ENCODE data around the gene PSAPL1. TPM values are rescaled to one million over a fixed set of nuclear protein-coding genes. Genes with fewer than 3 reads are reported as not detected.

The PSAPL1 gene
- polyA plus RNA-seq, 6 donors from 2014 or later = not detected

DNA sequence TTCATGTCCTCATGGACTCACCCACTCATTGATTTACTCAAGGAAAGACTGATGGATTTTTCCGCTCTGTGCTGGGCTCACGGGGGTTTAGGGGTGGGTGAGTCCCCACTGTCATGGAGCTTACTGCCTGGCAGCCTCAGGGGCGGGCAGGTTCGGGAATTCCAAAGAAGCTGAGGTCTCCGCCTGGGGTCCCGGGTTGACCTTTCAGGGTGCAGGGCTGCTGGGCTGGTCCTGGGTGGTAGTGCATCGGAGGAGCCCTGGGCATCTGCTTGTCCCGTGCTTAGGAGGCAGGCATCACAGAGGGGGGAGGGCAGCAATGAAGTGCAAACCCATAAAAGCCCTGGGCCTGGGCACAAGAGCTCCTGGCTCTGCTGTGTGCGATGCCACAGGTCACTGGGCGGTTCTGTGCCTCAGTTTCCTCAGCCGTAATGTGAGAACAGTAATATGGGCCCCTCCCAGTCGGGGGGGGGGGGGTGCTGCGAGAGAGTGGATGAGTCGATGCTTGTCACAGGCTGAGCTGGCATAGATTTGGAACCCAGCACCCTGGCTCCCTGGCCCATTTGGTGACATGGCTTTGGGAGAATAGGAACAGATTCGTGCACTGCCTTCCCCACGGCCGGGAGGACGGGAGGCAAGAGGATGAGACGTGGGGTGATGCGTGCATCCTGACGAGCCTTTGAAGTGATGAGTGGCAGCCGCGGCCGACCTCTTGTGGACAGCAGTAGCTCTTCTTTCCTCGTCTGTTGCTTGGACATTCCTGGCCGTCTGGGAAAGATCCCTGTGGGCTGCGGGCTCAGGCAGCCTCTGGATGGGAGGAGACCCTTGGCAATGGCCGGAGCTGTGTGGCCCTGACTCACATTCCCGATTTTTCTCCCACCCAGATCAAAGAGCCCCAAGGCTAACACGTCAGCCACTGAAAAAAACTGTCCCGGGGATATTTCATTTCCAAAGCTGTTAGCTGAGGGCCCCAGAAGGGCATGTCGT lies 42.0 kb downstream of the PSAPL1 start:
- peaks cover 0 to 3% (median 0%) of the 10 kb centered on the region in 7 donors for H3K9me3 Mint-ChIP-seq
- DNase-seq (no peak), ATAC-seq (ENCODE audit: low read depth in 2 of 2) (no peak)
- H3K4me1 Mint-ChIP-seq = peaks cover 0 to 2% (median 0%) of the 10 kb centered on the region in 3 donors
- H3K27me3 Mint-ChIP-seq = peaks cover 1 to 13% (median 7%) of the 10 kb centered on the region in 3 donors
- no peaks in the 10 kb centered on the region for H3K36me3 Mint-ChIP-seq
- no peak overlapping the region for H3K4me3 Mint-ChIP-seq
- H3K27ac Mint-ChIP-seq = no peak overlapping the region

DNA sequence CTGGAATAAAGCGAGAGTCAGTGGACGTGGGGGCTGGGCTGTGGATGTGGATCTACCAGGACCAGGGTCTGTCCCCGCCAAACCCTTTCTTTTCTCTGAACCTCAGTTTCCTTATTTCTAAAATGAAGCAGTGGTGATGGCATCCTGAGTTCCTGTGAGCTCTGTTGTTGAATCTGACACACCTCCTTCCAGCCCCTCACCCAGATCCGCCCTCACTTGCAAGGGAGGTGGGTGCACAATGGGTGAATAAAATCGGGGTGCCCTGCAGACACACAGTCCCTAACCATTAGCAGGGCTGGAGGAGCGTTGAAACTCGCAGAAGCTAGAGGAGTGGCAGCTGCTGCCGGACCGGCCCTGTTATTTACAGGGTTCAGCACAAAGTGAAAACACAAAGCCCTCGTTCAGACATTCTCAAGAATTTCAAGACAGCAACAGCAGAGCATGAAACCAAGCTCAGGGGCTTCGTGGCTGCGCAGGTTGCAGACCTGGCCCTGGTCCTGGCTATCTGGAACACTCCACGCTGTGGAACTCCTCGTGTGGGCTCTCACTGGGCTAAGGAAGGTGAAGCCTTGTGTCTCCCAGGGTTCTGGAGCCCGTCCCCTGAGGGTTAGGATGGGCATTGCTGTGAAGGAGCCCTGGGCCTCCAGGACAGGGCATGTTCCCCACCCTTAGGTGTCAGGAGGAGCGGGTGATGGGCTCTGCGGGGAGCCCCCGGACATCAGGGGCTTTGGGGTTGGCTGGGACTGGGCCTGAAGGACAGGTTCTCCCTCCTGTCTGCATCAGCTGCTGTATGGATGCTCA lies 42.9 kb downstream of the PSAPL1 start:
- Mint-ChIP-seq H3K27ac (no peak overlapping the region), H3K27me3 (peaks cover 0 to 13% (median 7%) of the 10 kb centered on the region in 3 donors), H3K4me3 (no peak overlapping the region), H3K4me1 (peaks cover 0 to 6% (median 0%) of the 10 kb centered on the region in 3 donors), H3K36me3 (no peaks in the 10 kb centered on the region), H3K9me3 (peaks cover 0 to 7% (median 0%) of the 10 kb centered on the region in 7 donors)
- ATAC-seq (ENCODE audit: low read depth in 2 of 2) = no peak
- no peak for DNase-seq

- DNase-seq = no peak
- H3K27me3 Mint-ChIP-seq = peaks cover 0 to 13% (median 7%) of the 10 kb centered on the region in 3 donors
- H3K4me3 Mint-ChIP-seq = no peak overlapping the region
- H3K27ac Mint-ChIP-seq = no peak overlapping the region
- peaks cover 0 to 7% (median 0%) of the 10 kb centered on the region in 7 donors for H3K9me3 Mint-ChIP-seq
- ATAC-seq (ENCODE audit: low read depth in 2 of 2) = no peak
- no peaks in the 10 kb centered on the region for H3K36me3 Mint-ChIP-seq
- H3K4me1 Mint-ChIP-seq = peaks cover 0 to 6% (median 0%) of the 10 kb centered on the region in 3 donors
These were observed 43.7 kb downstream of the PSAPL1 start for GRCh38 chr4:7390906-7391636.

DNA sequence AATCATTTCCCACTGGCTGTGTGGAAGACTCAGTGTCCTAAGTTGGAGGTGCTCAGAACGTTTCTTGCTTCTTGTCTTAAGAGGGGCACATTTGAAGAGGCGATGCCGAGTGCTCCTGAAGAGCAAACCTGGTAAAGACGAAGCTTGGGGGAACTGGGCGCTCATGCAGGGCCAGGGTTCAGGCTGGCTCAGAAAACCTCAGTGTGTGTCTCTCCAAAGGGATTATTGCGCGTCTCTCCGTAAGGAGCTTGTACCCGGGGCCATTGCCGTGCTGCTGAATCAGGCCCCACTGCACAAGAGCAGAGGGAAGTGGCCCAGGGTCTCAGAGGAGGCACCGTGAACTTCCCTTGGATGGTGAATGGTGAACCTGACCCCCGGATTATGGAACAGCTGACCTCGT lies 44.4 kb downstream of the PSAPL1 start:
- Mint-ChIP-seq H3K9me3 (peaks cover 0 to 7% (median 0%) of the 10 kb centered on the region in 7 donors), H3K4me1 (peaks cover 0 to 6% (median 0%) of the 10 kb centered on the region in 3 donors)

DNA sequence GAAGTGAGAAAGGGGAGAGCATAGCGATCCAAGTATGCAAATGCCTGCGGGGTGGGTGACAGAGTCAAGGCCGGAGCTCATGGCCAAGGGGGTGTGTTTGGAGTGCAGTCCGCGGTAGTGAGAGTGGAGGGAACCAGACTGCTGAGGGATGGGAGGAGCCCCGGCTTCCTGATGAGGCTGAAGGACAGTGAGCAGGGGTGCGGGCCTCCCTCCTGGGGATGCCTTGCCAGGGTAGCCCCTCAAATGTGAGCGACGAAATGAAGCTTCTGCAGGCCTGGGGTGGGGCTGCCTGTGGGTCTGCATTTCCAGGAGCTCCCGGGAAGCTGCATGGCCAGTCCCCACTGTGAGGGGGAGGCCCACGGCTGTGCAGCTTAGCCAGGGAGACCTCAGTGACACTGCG lies 45.0 kb downstream of the PSAPL1 start:
- H3K9me3 Mint-ChIP-seq = peaks cover 0 to 7% (median 0%) of the 10 kb centered on the region in 7 donors
- peaks cover 0 to 13% (median 7%) of the 10 kb centered on the region in 3 donors for H3K27me3 Mint-ChIP-seq
- no peaks in the 10 kb centered on the region for H3K36me3 Mint-ChIP-seq
- ATAC-seq (ENCODE audit: low read depth in 2 of 2) = no peak
- peak overlapping the region in 1 of 8 donors; percentile 66 for H3K4me3 Mint-ChIP-seq
- no peak for DNase-seq
- H3K27ac Mint-ChIP-seq = no peak overlapping the region
- peaks cover 0 to 6% (median 0%) of the 10 kb centered on the region in 3 donors for H3K4me1 Mint-ChIP-seq

More for the DNA sequence above, 44.4 kb downstream of the PSAPL1 start:
- ATAC-seq (ENCODE audit: low read depth in 2 of 2) (no peak), DNase-seq (no peak)
- Mint-ChIP-seq H3K36me3 (no peaks in the 10 kb centered on the region), H3K27ac (no peak overlapping the region), H3K4me3 (no peak overlapping the region), H3K27me3 (peaks cover 0 to 13% (median 7%) of the 10 kb centered on the region in 3 donors)

- Mint-ChIP-seq H3K4me1 (peaks cover 0 to 6% (median 0%) of the 10 kb centered on the region in 3 donors), H3K27me3 (peaks cover 0 to 13% (median 7%) of the 10 kb centered on the region in 3 donors), H3K9me3 (peaks cover 0 to 7% (median 0%) of the 10 kb centered on the region in 7 donors), H3K4me3 (no peak overlapping the region), H3K36me3 (no peaks in the 10 kb centered on the region), H3K27ac (no peak overlapping the region)
- DNase-seq (no peak), ATAC-seq (ENCODE audit: low read depth in 2 of 2) (no peak)
These were observed 45.5 kb downstream of the PSAPL1 start for GRCh38 chr4:7389101-7389701.

DNA sequence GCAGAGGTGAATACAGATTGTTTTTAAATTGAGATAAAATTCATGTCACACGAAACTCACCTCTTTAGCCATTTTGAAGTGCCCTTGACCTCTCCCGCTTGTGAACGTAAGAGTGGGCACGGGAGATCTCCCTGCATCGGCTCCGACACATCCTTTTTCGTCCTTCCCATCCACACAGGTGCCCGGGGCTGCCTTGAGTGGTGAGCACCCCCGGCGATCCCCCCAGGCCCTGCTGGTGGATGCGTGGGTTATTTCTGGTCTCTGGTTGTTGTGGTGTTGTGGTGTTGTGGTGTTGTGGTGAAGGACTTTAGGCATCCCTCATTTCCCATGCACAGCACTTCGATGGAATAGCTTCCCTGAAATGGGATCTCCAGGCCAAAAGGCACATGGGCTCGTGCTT lies 46.1 kb downstream of the PSAPL1 start:
- Mint-ChIP-seq H3K4me3 (no peak overlapping the region), H3K27me3 (peaks cover 0 to 13% (median 7%) of the 10 kb centered on the region in 3 donors), H3K27ac (no peak overlapping the region), H3K4me1 (peaks cover 0 to 6% (median 0%) of the 10 kb centered on the region in 3 donors), H3K36me3 (no peaks in the 10 kb centered on the region), H3K9me3 (peaks cover 0 to 7% (median 0%) of the 10 kb centered on the region in 7 donors)
- ATAC-seq (ENCODE audit: low read depth in 2 of 2) (no peak), DNase-seq (no peak)

- Mint-ChIP-seq H3K4me3 (no peak overlapping the region), H3K36me3 (no peaks in the 10 kb centered on the region), H3K27me3 (peaks cover 0 to 11% (median 7%) of the 10 kb centered on the region in 3 donors), H3K9me3 (peaks cover 0 to 7% (median 0%) of the 10 kb centered on the region in 7 donors), H3K27ac (no peak overlapping the region), H3K4me1 (peaks cover 0 to 6% (median 0%) of the 10 kb centered on the region in 3 donors)
- ATAC-seq (ENCODE audit: low read depth in 2 of 2) = no peak
- DNase-seq = no peak
These were observed 46.8 kb downstream of the PSAPL1 start for GRCh38 chr4:7387925-7388324.

GRCh38 chr4:7384929-7385890 lies 49.5 kb downstream of the PSAPL1 start:
- H3K4me1 Mint-ChIP-seq = peaks cover 0 to 6% (median 0%) of the 10 kb centered on the region in 3 donors
- H3K9me3 Mint-ChIP-seq = peaks cover 0 to 7% (median 0%) of the 10 kb centered on the region in 7 donors
- H3K36me3 Mint-ChIP-seq = no peaks in the 10 kb centered on the region
- DNase-seq (no peak), ATAC-seq (ENCODE audit: low read depth in 2 of 2) (no peak)
- no peak overlapping the region for H3K4me3 Mint-ChIP-seq
- H3K27me3 Mint-ChIP-seq = peaks cover 0 to 11% (median 8%) of the 10 kb centered on the region in 3 donors
- no peak overlapping the region for H3K27ac Mint-ChIP-seq

DNA sequence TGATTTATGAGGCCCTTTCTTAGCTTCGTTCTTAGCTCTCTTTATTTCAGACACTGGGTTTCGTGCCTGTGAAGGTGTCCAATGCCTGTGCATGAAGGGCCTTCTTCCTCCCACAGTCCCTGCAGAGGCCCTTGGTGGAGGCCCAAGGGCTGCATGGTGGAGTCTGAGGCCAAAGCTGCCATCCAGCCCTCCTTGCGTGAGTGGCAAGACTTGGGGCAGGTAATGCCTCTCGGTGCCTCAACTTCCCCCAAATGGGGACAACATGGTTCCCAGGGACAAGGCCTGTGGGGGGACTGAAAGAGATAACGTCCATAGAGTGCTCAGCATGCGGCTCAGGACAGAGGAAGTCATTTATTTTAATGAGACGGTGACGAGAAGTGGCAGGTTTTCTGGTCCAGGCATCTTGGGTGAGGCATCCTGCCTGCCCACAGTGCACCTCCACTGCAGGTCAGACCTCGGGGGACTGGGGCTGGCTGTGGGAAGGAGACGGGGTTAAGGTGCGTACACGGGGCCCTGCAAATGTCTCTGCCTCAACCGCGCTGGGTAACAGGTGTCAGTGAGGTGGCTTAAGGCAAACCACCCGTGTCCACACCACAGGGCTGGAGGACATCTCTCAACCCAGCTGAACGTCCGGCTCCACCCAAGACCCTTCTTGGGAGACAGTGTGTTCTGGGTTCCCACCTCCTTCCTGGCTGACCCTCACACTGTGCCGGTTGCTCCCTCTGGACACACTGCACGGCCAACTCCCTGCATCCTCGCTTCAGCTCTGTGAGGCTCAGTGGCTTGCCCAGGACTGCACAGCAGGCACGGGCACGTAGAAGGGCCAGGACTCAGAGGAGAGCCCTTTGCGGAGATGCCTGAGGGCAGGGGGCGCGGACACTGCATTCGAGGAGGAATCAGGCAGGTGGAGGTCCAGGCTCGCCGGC lies 50.5 kb downstream of the PSAPL1 start:
- Mint-ChIP-seq H3K27ac (peak overlapping the region in 2 of 6 donors; percentile 29 to 75), H3K27me3 (peaks cover 0 to 14% (median 8%) of the 10 kb centered on the region in 3 donors), H3K4me3 (no peak overlapping the region), H3K4me1 (peaks cover 0 to 6% (median 0%) of the 10 kb centered on the region in 3 donors), H3K9me3 (peaks cover 0 to 7% (median 0%) of the 10 kb centered on the region in 7 donors), H3K36me3 (no peaks in the 10 kb centered on the region)
- DNase-seq (no peak), ATAC-seq (ENCODE audit: low read depth in 2 of 2) (no peak)

GRCh38 chr4:7383266-7383665 lies 51.5 kb downstream of the PSAPL1 start:
- no peak for DNase-seq
- Mint-ChIP-seq H3K27me3 (peaks cover 2 to 19% (median 8%) of the 10 kb centered on the region in 3 donors), H3K36me3 (no peaks in the 10 kb centered on the region), H3K27ac (no peak overlapping the region), H3K4me3 (no peak overlapping the region), H3K4me1 (peaks cover 0 to 6% (median 0%) of the 10 kb centered on the region in 3 donors), H3K9me3 (peaks cover 0 to 11% (median 5%) of the 10 kb centered on the region in 7 donors)
- ATAC-seq (ENCODE audit: low read depth in 2 of 2) = no peak
